22Rv1 (cell line): ENCODE measurements around the gene USP50.

Source experiments
- CTCF ChIP-seq: fragments of 450-650 bp; IDR thresholded peaks from 2 replicates; pipeline ENCODE4 v1.5.1; 2017; ENCODE audit warnings: mild to moderate bottlenecking
- ZFX ChIP-seq: fragments of 450-650 bp; IDR thresholded peaks from 2 replicates; pipeline ENCODE4 v1.6.1; 2017; ENCODE audit warnings: antibody characterized with exemption, borderline replicate concordance

GRCh38 chr15:50496692-50497091 is 49.8 kb downstream of the USP50 start:
- TF ChIP-seq CTCF, result no peak
- no peak for TF ChIP-seq ZFX
